Hematopoietic multipotent progenitor cell treated with erythropoietin and hydrocortisone succinate and interleukin-3 and kit ligand, for 8 days (in vitro differentiated cells): ENCODE results near the gene UHRF2.
"Not testable (repeated sequence)": the region's sequence is repeated elsewhere in the genome, so short reads cannot be mapped to it uniquely, and the experiment has no call there.

ENCODE experiments used
- DNase-seq: peaks from one replicate; pipeline ENCODE4 v3.0.0-alpha.2; 2015

UHRF2 gene

DNA sequence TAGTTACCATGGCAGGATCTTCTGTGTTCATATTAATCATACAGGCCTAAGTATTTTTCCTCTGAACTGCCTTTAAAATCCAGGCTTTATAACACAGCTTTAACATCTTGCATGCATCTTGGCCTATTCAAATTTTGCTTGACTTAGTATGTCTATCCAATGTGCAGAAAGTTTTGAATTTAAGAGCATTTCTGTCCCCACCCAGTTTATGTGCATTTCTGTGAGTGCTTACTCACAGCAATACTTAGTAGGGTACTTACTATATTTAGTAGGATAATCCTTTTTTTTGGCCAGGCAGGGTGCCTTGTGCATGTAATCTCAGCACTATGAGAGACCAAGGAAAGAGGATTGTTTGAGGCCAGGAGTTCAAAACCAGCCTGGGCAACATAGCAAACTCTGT is 18.0 kb downstream of the UHRF2 start:
- DNase-seq, result no peak

DNA sequence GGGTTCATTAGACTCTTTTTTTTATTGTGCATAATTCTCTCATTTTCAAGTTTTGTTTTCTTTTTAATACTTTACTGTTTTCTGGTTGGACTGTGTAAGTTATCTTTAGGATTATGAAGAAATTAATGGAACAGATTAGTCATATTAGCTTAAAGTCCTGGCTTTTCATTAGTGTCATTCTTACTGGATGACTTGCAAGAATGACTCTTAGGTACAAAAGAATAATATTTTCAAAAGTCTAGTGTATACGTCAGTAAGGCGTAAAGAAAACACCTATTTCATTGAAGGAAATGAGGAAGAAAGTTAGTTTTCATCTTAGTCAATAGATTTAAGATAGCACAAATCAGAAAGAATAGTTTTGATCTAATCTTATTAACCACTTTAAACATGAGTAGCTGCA is 20.4 kb downstream of the UHRF2 start:
- DNase-seq, result no peak

DNA sequence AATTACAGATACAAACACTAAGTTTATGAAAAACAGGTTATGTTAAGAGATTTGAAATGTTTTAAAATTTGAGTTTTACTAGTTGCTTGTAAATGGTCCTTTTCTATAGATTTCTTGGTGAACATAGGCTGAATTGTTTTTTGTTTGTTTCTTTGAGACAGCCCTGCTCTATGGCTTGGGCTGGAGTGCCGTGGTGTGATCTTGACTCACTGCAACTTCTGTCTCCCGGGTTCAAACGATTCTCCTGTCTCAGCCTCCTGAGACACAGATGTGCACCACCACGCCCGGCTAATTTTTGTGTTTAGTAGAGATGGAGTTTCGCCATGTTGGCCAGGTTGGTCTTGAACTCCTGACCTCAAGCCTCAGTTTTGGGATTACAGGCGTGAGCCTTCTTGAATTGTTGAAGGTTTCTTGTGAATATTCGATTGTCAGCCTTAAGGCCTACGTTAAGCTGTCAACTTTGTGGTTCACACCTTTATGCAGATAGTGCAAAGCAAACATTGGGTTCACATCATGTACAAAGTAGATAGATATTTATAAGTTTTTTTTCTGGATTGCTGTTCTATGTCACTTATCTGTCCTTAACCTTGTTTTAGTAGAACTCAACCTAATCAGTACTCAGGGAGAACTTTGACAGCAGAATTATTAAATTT is 26.2 kb downstream of the UHRF2 start:
- no peak for DNase-seq

DNA sequence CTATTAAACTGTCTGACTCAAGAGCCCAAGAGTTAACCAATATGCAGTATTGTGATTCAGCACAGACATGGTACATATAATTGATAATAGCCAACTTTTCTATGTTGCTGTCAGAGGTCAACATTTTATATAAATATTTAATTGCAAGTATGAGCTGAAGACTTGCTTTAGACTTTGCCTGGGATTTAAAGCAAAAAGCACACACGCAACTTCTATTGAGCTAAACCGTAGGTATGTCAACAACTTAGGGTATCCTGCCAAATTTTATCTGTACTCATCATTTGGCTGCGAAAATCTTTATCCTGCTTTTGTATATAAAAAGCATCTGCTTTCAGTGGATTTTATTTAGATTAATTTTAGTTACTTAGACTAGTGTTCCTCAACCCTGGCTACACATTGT is 27.4 kb downstream of the UHRF2 start:
- DNase-seq, result no peak

DNA sequence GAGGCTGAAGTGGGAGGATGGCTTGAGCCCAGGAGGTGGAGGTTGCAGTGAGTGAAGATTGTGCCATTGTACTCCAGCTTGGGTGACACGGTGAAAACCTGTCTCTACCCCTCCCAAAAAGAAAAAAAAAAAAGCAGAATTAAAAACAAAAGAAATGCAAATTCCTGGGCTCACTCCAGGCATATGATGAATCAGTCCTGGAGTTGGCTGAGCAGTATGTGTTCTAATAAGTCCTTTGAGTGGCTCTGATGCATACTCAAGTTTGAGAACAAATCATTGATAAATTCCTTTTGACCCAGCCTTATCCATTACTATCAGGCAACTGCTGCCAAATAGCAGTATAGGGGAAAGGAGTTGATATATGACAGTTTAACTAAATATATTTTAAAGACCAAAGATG is 28.3 kb downstream of the UHRF2 start:
- no peak for DNase-seq

DNA sequence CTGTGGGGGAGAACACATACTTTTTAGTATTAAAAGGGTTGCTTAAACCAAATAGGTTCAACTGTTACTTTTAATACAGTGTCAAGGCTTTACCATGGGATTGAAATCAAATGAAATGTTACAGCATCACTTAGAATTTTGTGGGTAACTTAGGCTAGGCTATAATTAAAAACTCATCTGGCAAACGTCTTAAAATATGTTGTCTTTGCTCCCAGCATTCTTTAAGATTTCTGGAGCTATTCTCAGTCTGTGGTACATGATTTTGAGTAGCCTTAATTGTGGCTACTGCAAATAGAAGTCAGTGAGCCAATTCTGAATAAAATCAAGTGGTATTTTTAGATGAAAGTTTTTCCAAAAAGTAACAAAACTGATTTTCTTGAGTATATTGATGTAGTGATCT is 30.7 kb downstream of the UHRF2 start:
- DNase-seq, result no peak

DNA sequence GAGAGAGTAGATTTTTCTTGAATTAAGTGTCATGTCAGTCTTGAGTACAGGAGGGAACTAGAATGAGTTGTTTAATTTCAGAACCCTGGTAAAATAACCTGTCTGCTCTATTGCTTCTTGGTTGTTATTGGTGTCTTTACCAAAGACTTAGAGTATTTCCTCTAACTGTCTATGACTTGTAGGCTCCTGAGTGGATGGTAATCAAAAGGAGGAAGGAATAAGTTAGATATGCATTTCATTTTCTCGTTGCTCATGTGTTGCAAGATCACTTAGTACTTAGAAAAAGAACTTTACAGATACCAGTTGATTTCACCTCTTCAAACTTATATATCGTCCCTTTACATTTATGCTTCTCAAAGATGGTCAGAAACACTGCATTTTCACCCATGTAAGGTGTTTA is 31.1 kb downstream of the UHRF2 start:
- no peak for DNase-seq

DNA sequence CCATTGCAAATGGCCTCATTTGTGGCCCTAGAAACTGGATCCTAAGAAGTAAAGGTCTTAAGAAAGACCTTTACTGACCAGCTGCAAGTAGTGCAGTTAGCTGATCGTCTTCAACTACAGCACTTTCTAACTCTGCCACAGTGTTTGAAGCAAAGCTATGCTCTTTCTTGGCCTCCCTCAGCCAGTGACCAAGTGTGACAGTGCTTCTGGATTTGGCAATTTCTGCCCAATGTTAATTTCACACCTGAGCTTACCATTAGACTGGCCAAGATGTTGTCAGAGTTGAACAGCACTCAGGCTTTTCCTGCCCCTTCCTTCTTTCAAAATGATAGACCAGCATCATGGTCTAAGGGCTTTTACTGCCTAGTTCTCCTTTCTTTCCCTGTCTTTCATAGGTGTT is 36.1 kb downstream of the UHRF2 start:
- DNase-seq, result no peak

DNA sequence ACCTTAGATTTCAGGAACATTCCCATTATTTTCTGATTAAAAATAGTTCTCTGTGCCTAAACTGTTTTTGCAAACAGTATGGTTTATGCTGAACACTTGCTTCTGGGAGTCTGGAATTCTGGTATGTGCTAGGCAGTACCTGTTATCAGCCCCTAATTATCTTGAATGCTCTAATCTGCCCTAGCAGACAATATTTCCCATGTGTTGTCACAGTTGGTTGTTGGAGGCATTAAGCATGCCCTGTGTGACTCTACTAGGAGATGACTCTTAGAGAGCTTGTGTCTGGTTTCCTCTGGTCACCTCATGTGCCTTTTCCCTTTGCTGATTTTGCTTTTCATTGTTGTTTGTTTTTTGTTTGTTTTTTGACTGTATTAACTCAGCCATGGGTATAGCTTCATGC is 36.6 kb downstream of the UHRF2 start:
- peak; percentile 36 for DNase-seq

DNA sequence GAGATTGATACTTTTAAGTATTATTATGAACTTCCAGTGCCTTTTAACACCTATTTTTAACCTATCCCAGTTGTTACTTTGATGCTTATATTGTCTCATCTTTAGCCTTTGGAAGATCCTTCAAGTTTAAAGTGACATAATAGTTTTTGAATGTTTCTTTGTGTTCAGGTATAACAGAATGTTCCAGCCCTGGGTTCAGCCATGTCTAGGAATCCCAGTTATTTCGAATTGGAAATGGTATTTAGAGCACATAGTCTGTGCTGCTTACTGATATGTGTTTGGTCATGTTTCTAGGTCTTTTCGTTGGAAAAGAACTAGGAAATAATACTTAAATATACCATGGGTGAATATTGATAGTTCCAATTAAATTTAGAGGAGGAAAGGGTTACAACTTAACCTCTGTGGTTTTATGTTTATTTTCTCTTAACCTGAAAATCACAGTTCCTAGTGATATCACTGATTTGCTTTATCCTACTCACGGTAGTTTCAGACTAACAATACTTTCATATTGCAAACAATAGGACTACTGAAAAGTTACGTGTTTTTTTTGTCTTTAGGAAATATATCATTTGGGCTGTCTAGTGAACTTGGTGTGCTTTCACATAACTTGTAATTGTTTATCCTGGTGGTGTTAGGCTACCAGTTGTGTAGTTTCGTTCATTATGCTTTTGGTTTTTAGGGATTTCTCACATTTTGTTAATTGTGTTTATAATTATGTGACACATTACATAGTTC is 37.8 kb downstream of the UHRF2 start:
- no peak for DNase-seq

DNA sequence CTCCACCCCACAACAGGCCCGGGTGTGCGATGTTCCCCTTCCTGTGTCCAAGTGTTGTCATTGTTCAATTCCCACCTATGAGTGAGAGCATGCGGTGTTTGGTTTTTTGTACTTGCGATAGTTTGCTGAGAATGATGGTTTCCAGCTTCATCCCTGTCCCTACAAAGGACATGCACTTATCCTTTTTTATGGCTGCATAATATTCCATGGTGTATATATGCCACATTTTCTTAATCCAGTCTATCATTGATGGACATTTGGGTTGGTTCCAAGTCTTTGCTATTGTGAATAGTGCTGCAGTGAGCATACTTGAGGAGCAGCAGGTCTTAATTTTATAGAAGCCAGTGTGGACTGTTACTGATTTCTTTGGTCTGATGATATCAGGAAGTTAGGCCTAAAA is 42.3 kb downstream of the UHRF2 start:
- not testable (repeated sequence) for DNase-seq

DNA sequence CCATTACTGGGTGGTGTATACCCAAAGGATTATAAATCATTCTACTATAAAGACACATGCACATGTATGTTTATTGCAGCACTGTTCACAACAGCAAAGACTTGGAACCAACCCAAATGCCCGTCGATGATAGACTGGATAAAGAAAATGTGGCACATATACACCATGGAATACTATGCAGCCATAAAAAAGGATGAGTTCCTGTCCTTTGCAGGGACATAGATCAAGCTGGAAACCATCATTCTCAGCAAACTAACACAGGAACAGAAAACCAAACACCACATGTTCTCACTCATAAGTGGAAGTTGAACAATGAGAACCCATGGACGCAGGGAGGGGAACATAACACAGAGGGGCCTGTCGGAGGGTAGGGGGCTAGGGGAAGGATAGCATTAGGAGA is 45.7 kb downstream of the UHRF2 start:
- DNase-seq, result not testable (repeated sequence)

DNA sequence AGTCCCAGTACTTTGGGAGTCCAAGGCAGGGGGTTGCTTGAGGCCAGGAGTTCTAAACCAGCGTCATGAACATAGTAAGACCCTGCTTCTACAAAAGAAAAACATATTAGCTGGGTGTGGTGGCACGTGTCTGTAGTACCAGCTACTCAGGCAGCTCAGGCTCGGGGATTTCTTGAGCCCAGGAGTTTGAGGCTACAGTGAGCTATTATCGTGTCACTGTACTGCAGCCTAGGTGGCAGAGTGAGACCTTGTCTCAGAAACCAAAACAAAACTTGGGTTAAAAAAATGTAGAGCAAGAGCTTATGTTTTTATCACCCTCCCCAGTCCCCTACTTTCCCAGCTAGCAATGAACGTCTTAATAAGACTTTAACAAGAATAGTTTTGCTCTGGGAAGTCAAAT is 46.7 kb downstream of the UHRF2 start:
- no peak for DNase-seq

DNA sequence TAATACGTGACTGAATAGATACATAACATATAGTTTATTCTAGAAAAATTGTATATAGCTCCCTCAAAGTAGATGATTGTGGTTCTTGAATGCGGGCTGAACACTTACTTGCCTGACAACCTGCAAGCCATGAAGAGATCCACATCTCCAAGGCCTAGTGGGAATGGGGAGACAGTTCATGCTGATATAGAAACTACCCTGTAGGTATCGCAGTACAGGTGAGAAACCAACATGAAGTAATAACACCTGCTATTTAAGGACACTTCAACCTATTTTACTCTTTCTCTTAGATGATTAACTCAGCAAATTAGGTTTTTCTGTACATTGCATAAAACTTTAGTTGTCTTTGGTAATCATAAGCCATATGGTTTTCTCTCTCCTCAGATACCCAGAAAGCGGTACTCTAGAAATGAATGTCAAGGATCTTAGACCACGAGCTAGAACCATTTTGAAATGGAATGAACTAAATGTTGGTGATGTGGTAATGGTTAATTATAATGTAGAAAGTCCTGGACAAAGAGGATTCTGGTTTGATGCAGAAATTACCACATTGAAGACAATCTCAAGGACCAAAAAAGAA is 47.3 kb downstream of the UHRF2 start:
- DNase-seq, result no peak

DNA sequence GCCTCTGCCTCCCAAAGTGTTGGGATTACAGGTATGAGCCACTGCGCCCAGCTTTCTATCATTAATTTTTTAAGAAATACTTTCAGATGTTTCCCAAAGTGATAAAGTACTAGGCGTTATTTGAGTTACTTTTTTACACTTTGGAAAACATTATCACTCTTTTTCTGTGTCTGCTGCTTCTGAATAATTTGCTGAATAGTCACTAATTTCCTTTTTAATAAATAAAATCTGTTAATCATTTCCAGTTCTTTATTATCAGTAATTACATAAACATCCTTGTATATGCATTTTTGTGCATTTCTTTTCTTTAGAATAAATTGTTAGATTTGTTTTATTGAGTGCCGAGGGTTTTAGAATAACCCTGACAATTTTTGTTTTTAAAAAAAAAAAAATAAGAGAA is 48.6 kb downstream of the UHRF2 start:
- no peak for DNase-seq

DNA sequence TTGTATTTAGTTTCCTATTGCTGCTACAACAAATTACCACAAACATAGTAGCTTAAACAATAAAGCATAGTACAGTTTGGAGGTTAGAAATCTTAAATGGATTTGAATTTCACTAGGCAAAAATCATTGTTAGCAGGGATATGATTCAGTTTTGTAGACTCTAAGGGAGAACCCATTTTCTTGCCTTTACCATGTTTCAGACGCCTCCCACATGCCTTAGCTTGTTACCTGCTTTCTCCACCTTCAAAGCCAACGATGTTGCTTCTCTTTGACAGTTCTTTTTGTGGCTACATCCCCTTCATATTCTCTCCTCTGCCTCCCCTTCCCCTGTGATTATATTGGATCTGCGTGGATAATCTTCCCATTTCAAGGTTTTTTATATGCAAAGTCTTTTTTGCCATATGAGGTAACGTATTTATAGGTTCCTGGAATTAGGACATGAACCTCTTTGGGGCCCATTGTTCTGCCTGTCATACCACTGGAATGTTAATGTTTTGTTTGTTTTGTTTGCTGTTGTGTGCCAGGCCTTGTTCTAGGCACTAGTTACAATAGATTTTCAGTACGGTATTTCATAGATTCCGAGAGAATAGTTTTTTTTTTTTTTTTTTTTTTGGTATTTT is 54.1 kb downstream of the UHRF2 start:
- no peak for DNase-seq

DNA sequence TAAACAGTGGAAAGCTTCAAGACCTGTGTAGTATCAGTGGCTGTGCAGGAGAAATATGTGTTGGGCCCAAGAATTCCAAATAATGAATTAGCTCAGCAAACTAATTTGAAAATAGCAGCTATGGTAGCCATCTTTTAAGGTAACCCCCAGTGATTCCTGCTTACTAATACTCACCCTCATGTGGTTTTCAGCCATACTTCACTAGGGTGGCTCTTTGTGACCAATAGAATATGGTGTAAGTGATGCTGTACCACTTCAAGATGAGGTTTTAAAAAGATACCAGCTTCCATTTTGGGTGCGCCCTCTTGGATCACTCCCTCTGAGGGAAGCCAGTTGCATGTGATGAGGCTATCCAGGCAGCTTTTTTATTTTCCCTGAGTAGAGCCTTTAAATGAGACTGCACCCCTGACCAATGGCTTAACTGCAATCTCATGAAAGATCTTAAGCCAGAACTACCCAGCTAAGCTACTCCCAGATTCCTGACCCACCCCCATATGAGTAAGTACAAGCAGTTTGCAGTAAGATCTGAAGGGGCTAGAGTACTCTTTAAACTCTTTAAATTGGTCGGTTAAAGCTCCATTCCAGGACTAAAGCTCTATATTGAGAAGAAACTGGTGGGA is 58.3 kb downstream of the UHRF2 start:
- DNase-seq, result no peak

DNA sequence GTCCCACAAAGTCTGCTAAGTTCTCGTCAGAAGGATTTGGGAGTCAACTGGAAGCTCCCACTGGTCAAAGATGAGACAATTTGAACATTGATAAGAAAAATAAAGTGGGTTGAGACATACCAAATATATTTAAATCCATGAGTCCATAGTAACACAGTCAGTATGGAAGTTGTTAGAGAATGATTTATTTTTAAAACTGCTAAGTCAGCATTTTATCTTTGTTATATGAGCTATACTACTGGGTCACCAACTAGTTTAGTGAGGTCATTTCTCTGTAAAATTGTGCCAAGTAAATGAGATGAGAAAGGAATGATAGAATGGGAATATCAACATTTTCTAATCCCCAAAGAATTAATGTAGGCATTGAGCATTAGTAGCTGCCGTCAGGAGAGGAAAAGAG is 60.2 kb downstream of the UHRF2 start:
- no peak for DNase-seq

DNA sequence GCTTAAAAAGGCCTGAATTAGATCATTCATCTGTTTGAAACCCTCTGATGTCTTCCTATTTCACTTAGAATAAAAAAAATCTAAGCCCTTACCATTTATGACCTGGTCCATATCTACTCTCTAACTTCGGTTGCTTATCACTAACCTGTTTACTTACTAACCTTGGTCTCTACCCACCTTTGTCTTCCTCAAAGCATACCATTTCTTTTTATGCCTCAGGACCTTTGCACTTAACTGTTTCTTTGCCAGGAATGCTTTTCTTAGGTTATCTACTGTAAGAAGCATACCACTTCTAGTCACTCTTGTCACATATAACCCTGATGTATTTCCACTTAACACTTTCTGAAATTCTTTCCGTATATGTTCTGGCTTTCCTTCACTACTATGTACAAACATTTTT is 67.0 kb downstream of the UHRF2 start:
- DNase-seq, result no peak

DNA sequence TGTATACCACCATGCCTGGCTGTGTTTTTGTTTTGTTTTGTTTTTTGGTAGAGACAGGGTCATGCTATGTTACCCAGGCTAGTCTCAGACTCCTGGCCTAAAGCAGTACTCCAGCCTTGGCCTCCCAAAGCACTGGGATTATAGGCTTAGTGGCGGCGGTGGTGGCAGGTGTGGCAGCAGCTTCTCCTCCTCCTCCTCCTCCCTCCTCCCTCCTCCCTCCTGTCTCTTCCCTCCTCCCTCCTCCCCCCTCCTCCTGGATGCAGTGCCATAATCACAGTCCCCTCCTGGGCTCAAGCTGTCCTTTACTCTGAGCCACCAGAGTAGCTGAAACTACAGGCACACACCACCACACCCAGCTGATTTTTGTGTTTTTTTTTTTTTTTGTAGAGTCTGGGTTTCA is 71.2 kb downstream of the UHRF2 start:
- DNase-seq, result no peak

DNA sequence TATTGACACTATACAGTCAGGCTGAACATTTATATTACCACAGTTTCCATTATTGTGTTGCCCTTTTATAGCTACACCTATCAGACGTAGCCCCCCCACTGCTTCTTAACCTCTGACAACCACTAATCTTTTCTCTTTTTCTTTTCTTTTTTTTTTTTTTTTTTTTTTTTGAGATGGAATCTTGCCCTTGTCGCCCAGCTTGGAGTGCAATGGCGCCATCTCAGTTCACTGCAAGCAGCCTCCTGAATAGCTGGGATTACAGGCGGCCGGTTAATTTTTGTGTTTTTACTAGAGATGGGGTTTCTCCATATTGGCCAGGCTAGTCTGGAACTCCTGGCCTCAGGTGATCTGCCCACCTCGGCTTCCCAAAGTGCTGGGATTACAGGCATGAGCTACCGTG is 75.4 kb downstream of the UHRF2 start:
- peak; percentile 14 for DNase-seq

DNA sequence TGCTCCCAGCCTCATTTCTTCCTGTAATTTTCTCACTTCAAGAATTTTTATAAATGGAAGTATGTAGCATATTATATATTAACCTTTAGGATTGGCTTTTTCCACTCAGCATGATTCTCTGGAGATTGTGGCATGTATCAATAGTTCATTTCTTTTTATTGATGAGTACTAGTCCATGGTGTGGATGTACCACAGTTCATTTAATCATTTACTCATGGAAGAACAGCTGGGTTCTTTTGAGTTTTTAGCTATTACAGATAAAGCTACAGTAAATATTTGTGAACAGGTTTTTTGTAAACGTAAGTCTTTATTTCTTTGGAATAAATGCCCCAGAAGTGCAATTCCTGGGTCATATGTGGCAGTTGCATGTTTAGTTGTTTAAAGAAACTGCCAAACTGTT is 76.1 kb downstream of the UHRF2 start:
- DNase-seq, result no peak

DNA sequence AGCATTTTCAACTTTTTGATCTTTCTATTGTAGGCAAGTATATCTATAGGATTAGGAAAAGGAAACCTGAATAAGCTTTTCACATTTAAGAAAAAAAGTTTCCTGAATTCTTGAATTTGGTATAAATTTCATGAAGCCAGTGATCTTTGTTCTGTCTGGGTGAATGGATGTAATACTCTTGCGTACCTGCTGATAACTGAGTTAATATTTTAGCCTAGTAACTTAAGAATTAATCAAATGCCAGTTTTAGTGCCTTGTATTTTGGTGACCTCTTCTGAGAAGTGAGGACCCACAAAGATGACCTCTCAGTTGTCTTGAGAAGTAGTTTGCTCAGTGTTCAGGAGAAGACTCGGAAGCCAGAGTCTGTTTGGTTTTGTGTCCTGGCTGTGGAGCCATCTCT is 77.9 kb downstream of the UHRF2 start:
- DNase-seq, result no peak

DNA sequence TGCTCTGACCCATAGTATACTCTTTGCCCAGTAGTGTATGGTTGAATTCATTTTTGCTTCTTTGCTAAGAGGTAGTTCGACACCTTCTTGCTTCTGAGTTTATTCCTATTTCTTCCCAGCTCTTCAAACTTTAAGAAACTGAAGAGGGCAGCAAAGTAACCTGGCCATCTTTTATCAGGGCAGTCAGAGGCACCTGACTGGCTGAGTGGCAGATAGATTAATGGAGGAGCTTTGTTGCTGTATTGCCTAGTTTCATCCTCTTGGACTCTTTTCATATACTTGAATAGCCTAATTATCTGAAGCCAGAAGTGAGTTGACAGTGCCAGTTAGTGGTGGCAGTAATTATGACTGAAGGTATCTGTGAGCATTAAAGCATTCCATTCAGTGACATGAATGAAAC is 82.5 kb downstream of the UHRF2 start:
- no peak for DNase-seq
